Measurements from ENCODE around the gene HLA-DQA1.
"Not testable (repeated sequence)": the region's sequence is repeated elsewhere in the genome, so short reads cannot be mapped to it uniquely, and the experiment has no call there.

Gene HLA-DQA1

DNA sequence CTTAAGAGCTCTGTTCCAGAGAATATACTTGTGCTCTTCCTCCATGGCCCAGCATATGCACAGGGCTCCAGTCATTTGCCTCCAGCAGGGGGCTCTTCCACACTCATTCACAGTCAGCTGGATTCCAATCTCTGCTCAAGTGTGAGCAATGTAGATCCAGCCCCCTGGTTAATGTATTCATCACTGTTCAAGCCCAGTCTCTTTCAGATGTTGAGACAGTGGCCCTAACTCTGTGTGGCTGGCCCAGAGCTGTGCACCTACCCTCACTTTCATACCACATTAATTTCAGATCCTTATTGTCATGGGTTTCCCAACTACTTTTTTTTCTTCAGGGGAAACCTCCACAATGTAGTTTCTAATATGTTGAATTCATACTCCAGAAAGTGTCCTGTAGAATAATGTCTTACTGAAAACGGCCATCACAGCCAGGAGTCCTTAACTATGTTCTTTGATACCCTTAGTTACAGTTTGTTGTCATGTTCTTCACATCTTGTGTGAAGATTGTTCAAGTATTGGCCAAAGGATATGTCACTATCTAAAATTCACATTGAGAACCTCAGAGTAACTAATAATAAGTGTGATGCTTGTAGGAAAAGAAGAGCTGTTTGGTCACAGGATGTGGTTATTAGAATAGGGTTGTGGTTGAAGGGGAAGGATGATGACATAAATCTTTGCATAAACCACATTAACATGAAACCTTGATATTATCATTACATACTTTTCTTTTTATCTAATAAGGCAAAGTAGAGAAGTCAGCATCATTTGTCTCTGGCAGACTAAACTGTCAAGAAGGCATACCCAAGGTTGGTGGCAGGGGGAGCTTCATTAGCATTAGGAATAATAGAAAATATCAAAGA is 14.4 kb upstream of the HLA-DQA1 start:
- DNase-seq (ENCODE audit: low spot score) = peak; percentile 76

DNA sequence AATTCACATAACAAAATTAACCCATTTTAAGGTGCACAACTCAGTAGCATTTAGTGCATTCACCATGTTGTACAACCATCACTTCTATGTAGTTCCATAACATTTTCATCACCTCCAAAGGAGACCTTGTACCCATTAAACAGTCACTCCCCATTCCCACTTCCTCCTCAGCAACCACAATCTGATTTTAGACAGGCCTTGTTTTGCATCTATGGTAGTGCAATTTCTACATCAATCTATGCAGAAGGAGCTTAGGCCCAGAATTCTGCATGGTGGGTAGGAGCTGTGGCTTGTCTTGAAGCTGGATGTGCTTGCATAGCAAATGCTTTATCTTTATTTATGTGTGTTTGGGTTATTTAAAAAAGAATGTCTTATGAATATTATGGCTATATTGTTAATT is 13.5 kb upstream of the HLA-DQA1 start:
- DNase-seq (ENCODE audit: low spot score) = no peak

DNA sequence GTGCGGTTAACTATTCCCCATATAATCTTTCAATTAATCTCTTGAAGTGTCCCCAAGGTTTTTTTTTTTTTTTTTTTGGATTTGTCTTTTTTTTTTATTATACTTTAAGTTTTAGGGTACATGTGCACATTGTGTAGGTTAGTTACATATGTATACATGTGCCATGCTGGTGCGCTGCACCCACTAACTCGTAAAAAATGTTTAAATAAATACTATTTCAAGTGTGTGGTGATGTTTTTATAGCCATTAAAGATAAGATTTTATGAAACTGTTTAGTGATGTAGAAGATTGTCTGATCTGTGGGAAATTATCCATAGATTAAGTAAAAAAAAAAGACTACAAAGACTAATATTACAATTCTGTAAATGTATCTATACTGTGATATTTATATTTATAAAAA is 12.6 kb upstream of the HLA-DQA1 start:
- DNase-seq (ENCODE audit: low spot score) = no peak

DNA sequence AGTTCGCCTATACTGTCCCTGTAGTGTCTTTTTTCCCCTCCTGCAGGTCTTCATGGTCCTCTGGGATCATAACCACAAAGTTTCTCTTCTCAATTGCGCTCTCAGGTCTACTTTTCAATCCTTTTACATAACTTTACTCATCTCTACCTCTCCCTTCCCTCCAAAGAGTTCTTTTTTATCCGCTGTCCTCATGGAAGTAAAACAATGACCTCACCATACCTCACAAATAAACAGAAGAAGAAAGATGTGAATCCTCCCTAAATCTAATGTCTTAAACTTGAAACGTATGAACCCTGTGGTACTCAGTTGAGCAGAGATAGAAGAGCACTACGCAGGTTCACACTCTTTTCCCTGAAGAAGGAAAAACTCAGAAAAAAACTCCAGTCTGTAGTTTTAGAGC is 12.1 kb upstream of the HLA-DQA1 start:
- no peak for DNase-seq (ENCODE audit: low spot score)

DNA sequence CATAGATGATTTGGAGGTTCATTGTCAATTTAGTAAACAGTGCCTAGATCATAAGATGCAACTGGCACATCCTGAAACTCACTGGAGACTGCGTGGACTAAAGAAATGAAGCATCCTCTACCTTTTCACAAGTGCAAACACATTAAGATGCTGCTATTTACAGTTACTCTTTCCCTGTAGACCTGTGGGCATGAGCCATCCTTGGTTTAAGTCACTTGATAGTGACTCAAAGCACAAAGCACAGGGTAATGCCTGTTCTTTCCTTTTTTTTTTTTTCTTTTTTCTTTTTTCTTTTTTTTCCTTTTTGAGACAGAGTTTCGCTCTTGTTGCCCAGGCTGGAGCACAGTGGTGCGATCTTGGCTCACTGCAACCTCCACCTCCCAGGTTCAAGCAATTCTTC is 10.0 kb upstream of the HLA-DQA1 start:
- no peak for DNase-seq (ENCODE audit: low spot score)

DNA sequence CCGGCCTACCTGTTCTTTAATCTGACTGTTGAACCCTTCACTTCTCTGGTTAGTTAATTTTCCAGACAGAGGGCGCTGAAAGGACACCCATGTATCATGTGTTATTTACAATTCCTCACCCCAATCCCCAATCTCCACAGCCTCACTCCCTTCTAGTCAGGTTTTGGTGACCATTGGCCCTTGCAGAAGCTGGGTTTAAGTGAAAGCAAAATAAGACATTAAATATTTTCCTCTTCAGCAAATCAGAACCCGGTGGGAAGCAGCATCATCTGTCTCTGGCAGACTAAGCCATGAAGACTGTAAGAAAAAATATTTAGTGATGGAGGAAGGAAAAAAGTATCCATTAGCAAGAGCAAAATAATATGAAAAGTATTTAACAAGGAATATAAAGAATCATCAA is 9.4 kb upstream of the HLA-DQA1 start:
- peak; percentile 43 for DNase-seq (ENCODE audit: low spot score)

DNA sequence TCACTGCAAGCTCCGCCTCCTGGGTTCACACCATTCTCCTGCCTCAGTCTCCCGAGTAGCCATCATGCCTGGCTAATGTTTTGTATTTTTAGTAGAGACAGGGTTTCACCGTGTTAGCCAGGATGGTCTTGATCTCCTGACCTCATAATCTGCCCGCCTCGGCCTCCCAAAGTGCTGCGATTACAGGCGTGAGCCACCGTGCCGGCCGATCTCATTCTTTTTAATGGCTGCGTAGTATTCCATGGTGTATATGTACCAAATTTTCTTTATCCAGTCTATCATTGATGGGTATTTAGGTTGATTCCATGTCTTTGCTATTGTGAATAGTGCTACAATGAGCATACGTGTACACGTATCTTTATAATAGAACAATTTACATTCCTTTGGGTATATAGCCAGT is 7.4 kb upstream of the HLA-DQA1 start:
- not testable (repeated sequence) for DNase-seq (ENCODE audit: low spot score)

DNA sequence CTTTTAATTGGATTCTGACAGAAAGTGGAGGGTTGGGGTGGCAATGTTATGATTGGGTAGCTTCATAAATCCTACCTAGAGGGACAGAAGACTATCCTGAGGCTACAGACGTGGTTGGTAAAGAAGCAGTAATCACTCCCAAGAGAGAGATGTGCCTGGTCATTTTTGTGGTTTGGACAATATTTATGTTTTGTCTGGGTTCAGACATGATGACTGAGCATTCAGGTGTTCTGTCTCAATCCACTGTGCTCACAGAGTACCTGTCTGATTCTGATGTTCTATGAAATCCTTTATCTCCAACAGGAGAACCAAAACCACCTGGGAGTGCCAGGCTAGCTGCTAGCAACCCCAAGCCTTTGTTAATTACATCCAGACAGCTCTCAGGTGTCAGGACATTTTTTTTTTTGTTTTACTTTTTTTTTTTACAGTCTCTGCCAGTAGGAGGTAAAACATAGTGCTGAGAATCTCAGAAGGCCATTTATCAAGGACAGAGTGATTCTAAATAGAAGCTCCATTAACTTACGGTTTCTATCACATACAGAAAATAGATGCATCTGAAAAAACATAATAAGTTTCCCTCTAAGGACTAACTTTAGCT is 1.6 kb upstream of the HLA-DQA1 start:
- DNase-seq (ENCODE audit: low spot score) = peak; percentile 45

DNA sequence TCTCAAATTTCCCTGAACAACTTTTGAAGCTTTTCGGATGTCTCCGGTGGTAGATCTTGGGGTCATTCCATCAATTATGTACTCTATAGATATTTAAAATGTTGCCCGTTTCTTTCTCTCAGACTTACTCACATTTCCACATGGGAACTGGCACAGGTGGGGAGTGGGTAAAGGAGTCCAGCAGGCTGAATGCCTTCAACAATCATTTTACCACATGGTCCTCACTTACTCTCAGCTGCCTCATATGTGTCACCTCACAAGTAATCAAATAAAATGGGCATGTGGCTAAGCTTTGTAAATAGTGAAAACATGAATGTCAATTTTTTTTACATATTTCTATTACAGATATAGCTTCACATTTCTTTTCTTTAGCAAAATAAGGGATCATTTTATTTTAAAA is 677 bp downstream of the HLA-DQA1 start:
- DNase-seq (ENCODE audit: low spot score) = no peak

DNA sequence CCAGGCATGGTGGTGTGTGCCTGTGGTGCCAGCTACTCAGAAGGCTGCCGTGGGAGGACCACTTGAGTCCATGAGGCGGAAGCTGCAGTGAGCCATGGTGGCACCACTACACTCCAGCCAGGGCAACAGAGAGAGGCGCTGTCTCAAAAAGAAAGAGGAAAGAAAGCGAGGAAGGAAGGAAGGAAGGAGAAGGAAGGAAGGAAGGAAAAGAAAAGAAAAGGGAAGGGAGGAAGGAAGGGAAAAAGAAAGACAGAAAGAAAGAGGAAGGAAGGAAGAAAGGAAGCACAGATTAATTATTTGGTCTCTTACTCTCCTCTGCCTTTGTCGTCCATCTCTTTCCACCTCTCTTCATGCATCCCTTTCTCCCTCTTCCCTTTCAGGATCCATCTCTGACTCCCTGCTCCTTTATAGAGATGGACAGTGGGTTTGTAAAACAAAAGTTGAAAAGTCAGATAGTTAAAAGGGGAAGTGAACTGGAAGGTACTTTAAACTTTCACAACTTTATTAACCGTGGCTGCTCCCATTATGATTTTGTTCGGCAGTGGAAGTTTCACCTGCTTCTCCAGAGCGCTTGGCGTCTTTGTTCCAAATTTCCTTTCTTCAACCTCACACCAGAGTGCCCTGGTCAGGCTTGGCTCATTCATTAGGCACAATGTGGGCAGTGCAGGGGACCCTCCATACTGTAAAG is 1.5 kb downstream of the HLA-DQA1 start:
- DNase-seq (ENCODE audit: low spot score) = no peak

DNA sequence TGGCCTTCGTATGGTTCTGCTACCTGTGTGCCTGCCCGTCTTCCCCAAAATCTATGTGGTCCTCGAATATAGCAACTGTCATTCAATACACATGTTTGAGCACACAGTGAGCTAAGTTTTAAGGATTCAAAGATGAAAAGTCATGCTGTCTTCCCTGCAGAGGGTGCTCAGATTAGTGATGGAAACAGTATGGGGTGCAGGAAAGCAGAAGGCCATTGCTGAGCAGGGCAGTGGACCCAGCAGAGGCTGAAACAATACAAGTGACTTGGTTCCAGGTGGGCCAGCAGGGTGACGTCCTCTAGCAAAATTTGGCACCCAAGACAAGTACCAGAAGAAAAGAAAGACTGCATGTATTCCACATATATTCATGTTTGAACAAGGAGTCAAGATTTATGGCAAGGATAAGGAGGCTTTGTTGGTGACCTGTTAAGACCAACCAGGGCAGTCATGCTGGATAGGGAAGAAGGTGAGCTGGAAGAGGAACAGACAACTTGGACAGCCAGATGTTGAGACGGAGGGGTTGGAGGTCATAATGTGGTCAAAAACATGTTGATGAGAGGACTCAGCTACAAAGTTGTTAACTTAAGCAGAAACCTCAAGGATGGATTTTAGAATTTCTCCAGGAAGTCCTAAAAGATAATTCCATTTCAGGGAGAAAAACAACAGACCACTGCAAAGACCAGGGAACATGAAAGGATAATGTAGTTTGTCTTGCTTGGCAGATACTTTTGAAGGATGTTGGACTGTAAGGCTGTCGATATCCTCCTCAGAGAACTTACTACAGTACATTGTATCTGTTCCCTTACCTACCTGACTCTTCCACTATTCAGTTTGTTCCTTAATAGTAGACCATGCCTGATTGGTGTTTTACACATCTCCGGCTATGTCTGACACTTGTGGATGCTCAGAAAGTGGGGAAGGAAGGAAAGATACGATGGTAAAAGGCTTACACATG is 2.5 kb downstream of the HLA-DQA1 start:
- no peak for DNase-seq (ENCODE audit: low spot score)

DNA sequence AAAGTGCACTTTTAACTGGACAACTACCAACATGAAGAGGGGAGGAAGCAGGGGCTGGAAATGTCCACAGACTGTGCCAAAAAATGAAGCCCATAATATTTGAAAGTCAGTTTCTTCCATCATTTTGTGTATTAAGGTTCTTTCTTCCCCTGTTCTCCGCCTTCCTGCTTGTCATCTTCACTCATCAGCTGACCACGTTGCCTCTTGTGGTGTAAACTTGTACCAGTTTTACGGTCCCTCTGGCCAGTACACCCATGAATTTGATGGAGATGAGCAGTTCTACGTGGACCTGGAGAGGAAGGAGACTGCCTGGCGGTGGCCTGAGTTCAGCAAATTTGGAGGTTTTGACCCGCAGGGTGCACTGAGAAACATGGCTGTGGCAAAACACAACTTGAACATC is 3.9 kb downstream of the HLA-DQA1 start:
- no peak for DNase-seq (ENCODE audit: low spot score)

DNA sequence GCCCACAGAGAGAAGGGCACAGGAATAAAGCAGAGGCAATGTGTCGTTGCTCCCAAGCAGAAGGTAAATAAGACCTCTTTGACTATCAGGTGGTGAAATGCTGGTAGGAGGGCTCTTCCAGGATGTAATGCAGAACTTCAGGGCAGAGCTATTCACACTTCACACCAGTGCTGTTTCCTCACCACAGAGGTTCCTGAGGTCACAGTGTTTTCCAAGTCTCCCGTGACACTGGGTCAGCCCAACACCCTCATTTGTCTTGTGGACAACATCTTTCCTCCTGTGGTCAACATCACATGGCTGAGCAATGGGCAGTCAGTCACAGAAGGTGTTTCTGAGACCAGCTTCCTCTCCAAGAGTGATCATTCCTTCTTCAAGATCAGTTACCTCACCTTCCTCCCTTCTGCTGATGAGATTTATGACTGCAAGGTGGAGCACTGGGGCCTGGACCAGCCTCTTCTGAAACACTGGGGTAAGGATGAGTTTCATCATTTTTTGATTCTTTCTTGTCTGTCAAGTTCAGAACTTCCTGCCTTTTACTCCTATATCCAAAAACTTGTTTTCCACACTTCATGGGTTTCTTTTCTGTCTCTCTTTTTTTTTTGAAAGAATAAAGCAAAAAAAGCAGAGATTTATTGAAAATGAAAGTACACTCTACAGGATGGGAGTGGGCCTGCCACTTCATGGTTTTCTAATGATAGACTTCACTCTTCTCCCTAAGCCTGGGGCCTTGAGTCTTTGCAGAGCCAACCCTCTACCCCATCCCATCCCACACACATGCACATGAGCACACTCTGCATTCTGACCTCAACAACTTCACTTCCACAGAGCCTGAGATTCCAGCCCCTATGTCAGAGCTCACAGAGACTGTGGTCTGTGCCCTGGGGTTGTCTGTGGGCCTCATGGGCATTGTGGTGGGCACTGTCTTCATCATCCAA is 4.8 kb downstream of the HLA-DQA1 start:
- not testable (repeated sequence) for DNase-seq (ENCODE audit: low spot score)

DNA sequence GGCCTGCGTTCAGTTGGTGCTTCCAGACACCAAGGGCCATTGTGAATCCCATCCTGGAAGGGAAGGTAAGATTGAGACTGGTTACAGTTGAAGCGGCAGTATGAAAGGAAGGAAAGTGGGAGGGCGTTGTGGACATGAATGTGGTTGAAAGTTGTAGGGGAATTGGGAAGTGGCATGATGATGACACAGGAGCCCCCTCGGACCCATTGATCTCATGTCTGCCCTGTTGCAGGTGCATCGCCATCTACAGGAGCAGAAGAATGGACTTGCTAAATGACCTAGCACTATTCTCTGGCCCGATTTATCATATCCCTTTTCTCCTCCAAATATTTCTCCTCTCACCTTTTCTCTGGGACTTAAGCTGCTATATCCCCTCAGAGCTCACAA is 5.5 kb downstream of the HLA-DQA1 start:
- DNase-seq (ENCODE audit: low spot score) = no peak

DNA sequence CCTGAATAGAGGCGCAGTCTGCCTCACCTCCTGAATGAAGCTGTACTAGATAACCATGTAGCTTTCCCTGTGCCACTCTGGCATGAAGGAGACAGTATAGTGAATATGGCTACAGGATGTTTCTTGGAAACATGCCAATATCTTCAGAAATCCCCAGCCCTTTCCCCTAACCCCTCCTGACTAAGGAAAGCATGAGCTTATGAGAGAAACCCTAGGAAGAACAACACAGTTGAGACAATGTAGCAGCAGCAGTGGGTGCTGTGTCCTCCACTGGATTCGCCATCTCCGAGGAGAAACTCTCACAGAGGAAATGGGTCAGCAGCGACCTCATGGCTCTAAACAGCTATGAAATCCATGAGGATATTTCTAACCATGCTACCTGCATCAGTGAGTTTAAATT is 6.7 kb downstream of the HLA-DQA1 start:
- no peak for DNase-seq (ENCODE audit: low spot score)

DNA sequence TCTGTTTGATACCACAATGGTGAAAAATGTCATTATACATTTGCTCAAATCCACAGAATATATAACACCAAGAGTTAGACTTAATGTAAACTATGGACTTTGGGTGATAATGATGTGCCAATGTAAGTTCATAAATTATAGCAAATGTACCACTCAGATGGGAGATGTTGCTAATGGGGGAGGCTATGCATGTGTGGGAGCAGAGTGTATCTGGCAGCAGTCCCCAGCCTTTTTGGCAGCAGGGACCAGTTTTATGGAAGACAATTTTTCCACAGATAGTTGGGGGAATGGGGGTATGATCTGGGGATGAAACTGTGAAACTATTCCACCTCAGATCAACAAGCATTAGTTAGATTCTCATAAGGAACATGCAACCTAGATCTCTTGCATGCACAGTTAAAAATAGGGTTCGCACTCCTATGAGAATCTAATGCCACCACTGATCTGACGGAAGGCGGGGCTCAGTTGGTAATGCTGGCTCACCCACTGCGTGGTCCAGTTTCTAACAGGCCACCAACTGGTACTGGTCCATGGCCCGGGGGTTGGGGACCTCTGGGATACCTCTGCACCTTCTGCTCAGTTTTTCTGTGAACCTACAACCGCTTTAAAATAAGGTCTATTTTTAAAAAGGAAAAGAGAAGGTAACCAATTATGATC is 8.0 kb downstream of the HLA-DQA1 start:
- DNase-seq (ENCODE audit: low spot score) = no peak

DNA sequence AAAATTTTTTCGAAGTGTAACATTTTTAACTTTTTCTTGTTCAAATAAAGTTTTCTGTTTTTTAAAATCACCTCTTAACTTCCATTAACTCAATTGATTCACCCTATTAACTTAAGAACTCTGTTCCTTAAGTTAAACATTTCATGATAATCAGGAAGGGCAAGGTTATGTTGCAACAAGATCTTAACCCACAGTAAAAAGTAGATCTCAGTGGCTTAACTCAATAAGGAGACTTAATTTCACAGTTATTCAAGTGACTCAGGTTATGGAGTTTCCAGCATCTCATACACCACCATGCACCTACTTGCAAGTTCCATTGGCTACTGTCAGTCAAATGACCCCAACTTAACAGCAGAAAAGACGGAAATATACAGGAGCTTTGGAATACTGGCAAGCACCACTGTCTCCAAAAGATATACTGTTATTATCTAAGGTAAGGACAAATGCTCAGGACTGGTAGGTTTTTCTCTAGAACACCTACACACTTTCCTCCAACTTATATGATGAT is 18.1 kb downstream of the HLA-DQA1 start:
- no peak for DNase-seq (ENCODE audit: low spot score)

DNA sequence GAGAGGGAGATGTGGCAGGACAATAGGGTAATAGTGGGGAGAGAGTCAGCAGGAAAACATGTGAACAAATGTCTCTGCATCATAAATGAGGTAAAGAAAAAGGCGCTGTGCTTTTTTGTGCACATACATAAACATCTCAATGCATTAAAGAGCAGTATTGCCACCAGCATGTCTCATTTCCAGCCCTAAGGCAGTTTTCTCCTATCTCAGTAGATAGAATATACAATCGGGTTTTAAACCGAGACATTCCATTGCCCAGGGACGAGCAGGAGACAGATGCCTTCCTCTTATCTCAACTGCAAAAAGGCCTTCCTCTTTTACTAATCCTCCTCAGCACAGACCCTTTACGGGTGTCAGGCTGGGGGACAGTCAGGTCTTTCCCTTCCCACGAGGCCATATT is 20.1 kb downstream of the HLA-DQA1 start:
- not testable (repeated sequence) for DNase-seq (ENCODE audit: low spot score)

DNA sequence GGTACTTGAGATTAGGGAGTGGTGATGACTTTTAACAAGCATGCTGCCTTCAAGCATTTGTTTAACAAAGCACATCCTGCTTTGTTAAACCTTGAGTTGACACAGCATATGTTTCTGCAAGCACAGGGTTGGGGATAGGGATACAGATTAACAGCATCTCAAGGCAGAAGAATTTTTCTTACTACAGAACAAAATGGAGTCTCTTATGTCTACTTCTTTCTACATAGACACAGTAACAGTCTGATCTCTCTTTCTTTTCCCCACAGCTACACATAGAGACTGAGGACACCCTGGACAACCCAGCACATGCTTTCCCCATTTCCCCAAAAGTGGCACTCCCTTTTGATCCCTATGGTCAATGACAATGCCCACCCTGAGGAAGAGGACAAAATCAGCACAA is 20.6 kb downstream of the HLA-DQA1 start:
- not testable (repeated sequence) for DNase-seq (ENCODE audit: low spot score)

DNA sequence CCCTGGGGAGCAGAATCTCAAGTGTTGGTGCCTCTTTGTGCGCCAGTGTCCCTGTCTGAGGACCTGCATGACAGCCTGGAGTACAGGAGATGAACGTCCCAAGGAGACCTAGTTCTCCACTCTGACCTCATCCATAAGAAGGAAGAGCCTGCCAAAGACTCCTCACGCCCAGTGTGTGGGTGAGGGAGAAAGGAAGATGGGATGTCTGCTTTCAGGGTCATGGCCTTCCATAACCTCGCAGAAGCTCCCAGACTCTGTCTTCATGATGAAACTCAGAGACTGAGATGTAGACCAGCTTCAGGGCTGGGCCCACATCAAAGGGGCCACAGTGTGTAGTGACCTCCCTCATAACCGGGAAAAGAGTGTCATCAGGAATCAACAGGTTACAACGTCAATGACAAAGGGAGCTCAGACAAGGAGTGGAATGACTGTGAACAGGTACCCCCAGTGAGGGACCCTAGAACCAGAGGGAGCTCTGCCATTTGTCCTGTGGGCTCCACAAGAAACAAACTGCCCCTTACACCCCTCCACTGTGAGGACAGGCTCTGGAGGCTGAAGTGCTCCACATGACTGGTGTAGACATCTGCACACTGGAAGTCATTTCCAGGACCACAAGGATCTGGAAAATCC is 21.2 kb downstream of the HLA-DQA1 start:
- no peak for DNase-seq (ENCODE audit: low spot score)

Measured in kidney tubule cell (primary cell).